Liver (tissue), 3 donors: ENCODE measurements around the gene PGBD5.

Experiments used
- GABPA ChIP-seq, 2 donors: IDR thresholded peaks in 1 of 2; conservative IDR thresholded peaks in 1 of 2; 2 replicates each; pipeline ENCODE4 v1.6.1; 2016; ENCODE audit warnings: antibody characterized with exemption in 2 of 2, mild to moderate bottlenecking in 1 of 2, moderate library complexity in 1 of 2
- JUND ChIP-seq, 2 donors: IDR thresholded peaks; 2 replicates each; pipeline ENCODE4 v1.6.1; 2016; ENCODE audit warnings: antibody characterized with exemption in 2 of 2
- TAF1 ChIP-seq: conservative IDR thresholded peaks from 2 replicates; pipeline ENCODE4 v1.6.1; 2016; ENCODE audit warnings: antibody characterized with exemption, mild to moderate bottlenecking
- TF ChIP-seq, protein P1 (sequence below): fragments of 150-350 bp; IDR thresholded peaks from 2 replicates; pipeline ENCODE4 v1.5.1; 2017; ENCODE audit warnings: improper control_type of control experiment, low read depth, low read length; ENCODE audit not compliant: missing input control
- TF ChIP-seq, protein P2 (sequence below): IDR thresholded peaks from 2 replicates; pipeline ENCODE4 v1.6.1; 2016; ENCODE audit warnings: antibody characterized with exemption, mild to moderate bottlenecking
- donor health status: healthy.
- donor health status: healthy.

DNA sequence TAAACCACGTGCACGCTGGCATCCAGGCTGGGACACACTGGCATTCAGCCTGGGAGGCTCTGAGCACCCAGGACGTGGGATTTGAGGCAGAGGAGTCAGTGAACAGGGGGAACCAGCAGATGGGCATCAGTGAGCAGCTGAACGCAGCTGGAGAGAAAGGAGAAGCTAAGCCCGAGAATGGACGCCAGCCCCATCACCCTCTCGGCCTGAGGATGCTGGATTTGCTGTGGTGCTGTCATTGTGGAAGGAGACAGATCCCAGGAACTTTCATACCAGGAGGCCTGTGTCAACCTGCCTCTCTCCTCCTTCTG is 132.8 kb downstream of the PGBD5 start:
- TF ChIP-seq, protein P1, sequence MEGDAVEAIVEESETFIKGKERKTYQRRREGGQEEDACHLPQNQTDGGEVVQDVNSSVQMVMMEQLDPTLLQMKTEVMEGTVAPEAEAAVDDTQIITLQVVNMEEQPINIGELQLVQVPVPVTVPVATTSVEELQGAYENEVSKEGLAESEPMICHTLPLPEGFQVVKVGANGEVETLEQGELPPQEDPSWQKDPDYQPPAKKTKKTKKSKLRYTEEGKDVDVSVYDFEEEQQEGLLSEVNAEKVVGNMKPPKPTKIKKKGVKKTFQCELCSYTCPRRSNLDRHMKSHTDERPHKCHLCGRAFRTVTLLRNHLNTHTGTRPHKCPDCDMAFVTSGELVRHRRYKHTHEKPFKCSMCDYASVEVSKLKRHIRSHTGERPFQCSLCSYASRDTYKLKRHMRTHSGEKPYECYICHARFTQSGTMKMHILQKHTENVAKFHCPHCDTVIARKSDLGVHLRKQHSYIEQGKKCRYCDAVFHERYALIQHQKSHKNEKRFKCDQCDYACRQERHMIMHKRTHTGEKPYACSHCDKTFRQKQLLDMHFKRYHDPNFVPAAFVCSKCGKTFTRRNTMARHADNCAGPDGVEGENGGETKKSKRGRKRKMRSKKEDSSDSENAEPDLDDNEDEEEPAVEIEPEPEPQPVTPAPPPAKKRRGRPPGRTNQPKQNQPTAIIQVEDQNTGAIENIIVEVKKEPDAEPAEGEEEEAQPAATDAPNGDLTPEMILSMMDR: no peak
- no peak for TF ChIP-seq TAF1
- TF ChIP-seq, protein P2, sequence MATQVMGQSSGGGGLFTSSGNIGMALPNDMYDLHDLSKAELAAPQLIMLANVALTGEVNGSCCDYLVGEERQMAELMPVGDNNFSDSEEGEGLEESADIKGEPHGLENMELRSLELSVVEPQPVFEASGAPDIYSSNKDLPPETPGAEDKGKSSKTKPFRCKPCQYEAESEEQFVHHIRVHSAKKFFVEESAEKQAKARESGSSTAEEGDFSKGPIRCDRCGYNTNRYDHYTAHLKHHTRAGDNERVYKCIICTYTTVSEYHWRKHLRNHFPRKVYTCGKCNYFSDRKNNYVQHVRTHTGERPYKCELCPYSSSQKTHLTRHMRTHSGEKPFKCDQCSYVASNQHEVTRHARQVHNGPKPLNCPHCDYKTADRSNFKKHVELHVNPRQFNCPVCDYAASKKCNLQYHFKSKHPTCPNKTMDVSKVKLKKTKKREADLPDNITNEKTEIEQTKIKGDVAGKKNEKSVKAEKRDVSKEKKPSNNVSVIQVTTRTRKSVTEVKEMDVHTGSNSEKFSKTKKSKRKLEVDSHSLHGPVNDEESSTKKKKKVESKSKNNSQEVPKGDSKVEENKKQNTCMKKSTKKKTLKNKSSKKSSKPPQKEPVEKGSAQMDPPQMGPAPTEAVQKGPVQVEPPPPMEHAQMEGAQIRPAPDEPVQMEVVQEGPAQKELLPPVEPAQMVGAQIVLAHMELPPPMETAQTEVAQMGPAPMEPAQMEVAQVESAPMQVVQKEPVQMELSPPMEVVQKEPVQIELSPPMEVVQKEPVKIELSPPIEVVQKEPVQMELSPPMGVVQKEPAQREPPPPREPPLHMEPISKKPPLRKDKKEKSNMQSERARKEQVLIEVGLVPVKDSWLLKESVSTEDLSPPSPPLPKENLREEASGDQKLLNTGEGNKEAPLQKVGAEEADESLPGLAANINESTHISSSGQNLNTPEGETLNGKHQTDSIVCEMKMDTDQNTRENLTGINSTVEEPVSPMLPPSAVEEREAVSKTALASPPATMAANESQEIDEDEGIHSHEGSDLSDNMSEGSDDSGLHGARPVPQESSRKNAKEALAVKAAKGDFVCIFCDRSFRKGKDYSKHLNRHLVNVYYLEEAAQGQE: no peak
- TF ChIP-seq GABPA (IDR thresholded peaks at IDR 0.05 in 1 of 2, conservative IDR thresholded peaks at IDR 0.05 in 1 of 2): no peak
- TF ChIP-seq JUND (IDR thresholded peaks at IDR 0.05): no peak
